Measurements from ENCODE around the gene OR1F1.
A peak's percentile ranks its signal among the peaks of the same experiment; 100 is the strongest.
"Not testable (repeated sequence)": the region's sequence is repeated elsewhere in the genome, so short reads cannot be mapped to it uniquely, and the experiment has no call there.

The OR1F1 gene

DNA sequence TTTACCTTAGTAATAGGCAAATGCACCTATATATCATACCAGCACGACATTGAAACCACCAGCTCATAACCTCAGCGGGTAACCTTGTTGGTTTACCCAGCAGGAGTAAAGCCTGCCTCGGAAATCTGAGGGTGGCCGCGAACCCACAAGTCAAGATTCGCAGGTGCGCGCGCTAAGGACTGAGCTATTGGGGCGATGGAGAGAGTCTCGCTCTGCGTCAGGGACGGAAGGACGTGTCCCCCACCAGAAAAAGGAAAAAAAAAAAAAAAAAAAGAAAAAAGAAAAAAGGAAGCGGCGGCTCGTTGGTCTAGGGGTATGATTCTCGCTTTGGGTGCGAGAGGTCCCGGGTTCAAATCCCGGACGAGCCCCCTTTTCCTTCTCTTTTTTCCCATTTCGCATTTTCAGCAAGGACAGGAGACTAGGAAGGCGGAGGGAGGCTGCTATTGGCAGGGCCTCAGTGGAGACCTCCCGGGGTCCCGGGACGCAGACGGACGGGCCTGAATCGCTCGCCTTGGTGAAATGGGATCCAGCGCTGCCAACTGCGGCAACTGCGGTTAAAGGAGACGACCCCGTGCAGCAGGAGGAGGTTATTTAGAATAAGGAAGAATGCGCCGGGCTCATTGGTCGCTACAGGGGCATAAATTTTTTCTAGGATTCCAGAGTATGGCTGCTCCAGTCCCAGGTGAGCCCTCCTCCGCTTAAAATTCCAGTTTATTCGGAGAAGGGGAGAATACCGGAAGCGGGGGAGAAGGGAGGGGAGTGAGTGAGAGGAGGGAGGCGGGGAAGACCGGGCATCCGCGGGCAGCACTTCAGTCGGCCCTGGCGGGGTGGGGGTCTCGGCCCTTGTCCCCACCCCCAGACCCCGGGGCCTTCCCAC, at the start of gene OR1F1:
Gene OR1F1 (plus strand): TSS at position 407 of the 877 bp plus-strand sequence.
- DNase-seq, result no peak

DNA sequence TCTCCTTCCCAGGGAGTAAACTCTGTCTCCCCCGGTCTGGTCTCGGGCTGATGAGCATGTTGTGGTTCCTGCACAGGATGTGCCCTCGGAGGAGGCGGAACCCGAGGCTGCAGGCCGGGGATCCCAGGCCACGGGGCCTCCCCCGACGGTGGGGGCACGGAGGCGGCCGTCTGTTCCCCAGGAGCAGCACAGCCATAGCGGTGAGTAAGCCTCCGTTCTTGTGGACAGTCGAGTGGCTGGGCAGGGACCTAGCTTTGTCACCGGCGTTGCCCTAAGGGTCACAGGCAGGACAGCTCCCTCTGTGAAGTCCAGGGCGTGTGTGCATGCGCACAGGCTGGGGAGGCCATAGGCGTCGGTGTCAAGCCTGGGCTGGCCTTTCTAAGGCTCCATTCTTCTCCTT, 49.7 kb upstream of the OR1F1 start:
- DNase-seq, result no peak

DNA sequence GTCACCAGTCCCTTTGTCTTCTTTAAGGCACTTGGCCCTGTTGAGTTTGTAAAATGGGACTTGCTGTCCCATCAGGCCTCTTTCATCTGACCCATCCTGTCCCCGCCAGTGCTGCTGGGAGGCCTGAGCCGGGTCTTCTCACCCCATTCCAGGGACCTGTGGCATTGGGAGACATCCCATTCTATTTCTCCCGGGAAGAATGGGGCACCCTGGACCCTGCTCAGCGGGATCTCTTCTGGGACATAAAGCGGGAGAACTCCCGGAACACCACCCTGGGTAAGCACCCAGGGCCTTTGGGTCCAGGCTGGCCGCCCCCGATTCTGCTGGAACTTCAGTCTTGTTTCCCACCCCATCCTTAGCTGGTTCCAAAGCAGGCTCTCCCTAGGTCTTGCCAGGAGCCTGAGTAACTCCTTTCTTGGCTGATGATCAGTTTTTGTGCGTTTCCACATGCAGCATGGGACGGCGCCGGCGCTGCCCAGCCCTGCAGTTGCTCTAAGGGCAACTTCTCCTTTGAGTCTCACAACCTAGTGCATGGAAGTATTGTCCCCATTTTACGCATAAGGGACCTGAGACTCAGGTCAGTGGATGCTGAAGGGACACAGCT, 49.1 kb upstream of the OR1F1 start:
- no peak for DNase-seq

DNA sequence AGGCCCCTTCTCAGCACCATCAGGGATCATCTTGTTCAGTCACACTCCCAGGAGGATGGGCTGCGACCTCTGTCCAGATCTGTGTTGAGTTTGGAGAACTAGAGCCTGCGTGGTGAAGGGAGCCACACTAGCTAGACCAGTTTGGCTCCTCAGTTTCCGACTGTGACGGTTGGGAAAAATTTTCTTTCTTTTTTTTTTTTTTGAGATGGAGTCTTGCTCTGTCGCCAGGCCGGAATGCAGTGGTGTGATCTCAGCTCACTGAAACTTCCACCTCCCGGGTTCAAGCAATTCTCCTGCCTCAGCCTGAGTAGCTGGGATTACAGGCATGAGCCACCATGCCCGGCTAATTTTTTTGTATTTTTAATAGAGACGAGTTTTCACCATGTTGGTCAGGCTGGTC, 48.4 kb upstream of the OR1F1 start:
- DNase-seq, result not testable (repeated sequence)

DNA sequence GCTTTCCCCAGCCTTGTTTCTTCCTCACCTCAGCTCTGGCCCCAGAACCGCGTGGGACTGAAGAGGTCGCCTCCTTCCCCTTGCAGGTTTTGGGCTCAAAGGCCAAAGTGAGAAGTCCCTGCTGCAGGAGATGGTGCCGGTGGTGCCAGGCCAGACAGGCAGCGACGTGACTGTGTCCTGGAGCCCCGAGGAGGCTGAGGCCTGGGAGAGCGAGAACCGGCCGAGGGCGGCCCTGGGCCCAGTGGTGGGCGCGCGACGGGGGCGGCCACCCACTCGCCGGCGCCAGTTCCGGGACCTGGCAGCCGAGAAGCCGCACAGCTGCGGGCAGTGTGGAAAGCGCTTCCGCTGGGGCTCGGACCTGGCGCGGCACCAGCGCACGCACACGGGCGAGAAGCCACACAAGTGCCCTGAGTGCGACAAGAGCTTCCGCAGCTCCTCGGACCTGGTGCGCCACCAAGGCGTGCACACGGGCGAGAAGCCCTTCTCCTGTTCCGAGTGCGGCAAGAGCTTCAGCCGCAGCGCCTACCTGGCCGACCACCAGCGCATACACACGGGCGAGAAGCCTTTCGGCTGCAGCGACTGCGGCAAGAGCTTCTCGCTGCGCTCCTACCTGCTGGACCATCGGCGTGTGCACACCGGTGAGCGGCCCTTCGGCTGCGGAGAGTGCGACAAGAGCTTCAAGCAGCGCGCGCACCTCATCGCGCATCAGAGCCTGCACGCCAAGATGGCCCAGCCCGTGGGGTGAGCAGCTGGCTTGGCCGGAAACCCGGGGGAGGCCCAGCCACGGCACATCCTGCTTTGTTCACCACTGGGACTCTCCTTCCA, 47.2 kb upstream of the OR1F1 start:
- DNase-seq, result no peak

DNA sequence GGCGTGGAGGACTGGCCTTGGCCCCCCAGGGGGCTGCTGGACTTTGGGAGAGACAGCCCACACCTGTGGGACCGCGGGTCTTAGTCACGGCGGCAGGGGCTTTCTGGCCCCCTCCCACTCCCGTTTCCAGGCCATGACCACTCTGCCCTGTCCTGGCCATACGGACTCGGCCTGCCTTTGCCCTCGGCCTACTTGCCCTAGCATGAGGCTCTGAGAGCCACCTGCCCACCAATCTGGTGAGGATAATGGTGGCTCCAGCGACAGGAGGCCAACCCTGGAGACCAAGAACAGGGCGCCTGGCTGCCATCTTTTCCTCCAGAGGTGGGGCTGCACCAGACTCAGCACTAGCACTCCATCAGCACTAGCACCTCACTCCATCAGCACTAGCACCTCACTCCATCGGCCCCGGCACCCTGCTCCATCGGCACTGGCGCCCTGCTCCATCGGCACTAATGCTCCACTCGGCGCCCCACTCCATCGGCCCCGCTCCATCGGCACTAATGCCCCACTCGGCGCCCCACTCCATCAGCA, 46.2 kb upstream of the OR1F1 start:
- DNase-seq, result no peak

DNA sequence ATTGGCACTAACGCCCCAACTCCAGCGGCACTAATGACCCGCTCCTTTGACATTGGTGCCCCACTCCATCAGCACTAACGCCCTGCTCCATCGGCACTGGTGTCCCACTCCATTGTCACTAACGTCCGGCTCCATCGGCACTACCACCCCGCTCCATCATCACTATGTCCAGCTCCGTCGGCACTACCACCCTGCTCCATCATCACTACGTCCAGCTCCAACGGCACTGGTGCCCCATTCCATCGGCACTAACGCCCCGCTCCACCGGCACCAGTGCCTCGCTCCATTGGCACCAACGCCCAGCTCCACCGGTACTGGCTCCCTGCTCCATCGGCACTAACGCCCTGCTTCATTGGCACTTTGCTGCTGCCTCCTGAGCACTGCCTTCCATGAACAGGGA, 45.7 kb upstream of the OR1F1 start:
- DNase-seq, result no peak

DNA sequence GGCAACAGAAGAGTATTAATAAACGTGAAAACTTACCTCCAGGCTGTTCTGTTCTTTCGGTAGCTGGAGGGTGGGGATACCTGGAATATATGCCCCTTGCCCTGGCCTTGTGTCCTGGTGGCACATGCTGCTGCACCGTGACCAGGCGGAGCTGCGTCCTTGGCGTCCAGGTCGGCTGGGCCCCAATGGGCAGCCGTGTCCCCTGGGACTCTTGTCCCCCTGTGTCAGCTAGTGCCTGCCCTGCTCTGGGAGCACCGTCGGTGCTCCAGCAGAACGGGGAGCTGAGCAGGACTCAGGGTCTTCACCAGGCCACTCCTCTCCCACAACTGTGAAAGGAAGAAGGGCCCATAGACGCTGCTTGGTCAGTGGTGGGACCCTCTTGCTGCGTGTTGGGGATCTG, 45.2 kb upstream of the OR1F1 start:
- DNase-seq, result no peak

DNA sequence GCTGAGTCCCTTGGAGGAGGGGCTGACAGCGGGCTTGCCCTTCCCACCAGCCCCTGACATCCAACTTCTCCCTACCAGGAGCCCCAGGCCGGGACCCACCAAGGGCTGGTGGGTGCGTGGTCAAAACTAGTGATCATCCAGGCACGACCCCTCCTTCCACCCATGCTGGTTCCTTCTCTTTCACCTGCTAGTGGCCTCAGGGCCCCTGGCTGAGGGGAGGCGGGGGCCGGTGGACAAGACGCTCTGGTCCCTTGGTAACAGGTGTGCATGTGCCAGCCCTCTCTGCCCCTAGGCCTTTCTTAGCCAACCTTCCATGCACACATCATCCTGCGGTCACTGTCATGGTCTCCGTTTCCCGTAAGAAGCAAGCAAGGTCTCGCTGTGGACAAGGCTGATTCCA, 44.8 kb upstream of the OR1F1 start:
- no peak for DNase-seq

DNA sequence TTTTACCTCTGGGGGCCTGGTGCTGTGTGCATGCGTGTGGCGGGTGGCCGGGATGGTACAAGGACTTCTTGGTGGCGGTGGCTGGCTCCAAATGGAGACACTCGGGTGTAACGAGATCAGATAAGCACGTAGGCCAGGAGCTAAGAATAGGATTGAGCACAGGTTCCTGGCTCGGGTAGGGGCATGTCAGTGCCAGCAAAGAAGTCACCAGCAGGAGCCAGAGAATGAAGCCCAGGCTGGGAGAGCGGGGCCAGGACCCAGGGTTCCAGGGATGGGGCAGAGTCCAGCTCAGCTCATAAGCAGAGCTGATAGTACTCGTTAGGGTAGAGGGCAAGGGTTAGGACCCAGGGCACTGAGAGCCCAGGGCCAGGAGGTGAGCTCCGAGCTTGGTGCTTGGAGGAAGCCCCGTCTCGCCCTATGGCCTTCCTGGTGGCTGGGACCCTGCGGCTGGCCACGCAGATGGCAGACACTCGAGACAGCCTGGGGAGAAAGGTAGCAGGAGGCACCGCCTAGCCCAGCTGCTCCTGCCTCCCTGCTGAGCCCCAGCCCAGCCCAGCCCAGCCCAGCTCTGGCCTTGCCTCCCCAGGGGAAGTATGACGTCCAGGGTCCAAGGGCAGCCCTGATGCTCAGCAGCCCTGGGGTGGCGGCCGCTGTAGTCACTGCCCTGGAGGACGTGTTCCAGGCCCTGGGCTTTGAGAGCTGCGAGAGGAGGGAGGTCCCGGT, 44.2 kb upstream of the OR1F1 start:
- peak; percentile 36 for DNase-seq

DNA sequence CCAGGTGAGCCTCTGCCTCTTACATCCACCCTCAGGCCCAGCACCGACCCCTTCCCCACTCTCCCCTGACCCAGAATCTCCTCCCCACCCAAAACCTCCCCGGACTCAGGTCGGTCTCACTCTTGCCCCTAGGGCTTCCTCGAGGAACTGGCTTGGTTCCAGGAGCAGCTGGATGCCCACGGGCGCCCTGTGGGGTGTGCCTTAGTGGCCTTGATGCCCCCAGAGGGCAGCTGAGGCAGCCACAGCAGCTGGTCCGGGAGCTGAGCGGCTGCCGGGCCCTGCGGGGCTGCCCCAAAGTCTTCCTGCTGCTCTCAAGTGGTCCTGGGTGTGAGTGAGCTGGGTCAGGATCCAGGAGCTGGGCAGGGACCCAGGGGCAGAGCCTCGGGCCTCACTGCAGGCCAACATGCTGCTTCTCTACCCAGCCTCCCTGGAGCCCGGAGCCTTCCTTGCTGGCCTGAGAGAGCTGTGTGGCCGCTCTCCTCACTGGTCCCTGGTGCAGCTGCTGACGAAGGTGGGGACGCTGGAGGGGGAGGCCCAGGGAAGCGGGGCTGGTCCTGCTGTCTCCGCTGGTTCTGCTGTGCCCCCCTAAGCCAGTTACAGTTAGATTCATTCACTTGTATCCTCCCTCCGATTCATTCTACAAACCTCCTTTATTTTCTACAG, 43.6 kb upstream of the OR1F1 start:
- DNase-seq, result peak; percentile 29

DNA sequence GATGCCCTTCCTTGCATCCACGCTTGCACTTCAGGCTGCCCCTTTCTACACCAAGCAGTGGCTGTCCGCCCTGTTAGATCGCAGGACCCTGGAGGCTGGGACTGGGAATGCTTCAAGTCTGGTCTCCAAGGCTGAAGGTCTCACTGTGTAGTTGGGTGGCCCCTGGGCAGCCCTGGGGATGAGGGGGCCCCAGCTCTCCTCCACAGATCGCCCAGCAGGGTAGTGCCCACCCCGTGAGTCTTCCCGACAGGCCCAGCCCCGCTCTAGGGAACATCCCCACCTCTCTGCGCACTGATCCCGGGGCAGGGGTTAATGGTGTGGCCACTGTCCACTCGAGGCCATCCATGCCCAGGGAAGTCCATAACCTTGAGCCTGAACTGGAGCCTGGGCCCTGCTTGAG, 42.9 kb upstream of the OR1F1 start:
- DNase-seq, result peak; percentile 35

DNA sequence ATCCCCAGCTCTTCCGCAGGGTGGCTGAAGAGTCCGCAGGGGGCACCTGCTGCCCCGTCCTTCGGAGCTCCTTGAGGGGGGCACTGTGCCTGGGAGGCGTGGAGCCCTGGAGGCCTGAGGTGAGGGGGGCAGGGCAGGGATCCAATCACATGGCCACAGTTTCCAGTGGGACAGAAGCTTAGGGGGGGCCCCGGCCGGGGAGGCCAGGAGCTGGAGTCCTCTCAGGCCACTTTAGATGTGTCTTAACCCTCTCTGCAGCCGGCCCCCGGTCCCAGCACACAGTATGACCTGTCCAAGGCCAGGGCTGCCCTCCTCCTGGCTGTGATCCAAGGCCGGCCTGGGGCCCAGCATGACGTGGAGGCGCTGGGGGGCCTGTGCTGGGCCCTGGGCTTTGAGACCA, 42.3 kb upstream of the OR1F1 start:
- DNase-seq, result peak; percentile 39

DNA sequence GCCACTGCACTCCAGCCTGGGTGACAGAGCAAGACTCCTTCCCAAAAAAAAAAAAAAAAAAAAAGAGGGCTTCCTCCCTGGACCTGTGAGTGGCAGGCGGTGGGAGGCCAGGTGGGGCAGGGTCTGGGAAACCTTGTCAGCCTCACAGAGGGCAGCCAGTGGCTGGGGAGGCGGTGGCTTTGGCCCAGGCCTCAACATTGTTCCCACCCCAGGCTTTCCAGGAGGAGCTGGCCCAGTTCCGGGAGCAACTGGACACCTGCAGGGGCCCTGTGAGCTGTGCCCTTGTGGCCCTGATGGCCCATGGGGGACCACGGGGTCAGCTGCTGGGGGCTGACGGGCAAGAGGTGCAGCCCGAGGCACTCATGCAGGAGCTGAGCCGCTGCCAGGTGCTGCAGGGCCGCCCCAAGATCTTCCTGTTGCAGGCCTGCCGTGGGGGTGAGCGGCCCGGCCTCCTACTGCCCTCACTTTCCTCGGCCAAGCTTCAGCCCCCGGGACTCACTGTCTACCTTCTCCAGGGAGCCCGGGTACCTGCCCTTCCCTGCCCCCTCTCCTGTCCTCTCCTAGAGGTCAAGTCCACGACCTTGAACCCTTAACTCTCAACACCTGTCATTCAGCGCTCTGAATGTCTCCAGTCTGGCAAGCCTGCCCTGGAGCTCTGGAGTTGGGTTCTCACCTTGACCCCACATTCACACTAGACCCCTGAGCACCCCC, 40.8 kb upstream of the OR1F1 start:
- DNase-seq, result peak; percentile 37

DNA sequence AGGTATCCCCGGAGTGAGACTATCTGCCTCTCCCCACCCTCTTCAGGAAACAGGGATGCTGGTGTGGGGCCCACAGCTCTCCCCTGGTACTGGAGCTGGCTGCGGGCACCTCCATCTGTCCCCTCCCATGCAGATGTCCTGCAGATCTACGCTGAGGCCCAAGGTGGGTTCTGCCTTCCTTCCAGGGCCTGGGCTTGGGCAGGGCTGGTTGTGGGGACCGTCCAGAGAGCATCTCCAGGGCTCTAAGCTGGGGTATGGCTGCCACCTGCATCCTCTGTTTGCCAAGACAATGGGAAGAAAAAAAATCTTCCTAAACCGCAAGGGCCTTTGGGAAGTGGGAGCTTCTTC, 40.3 kb upstream of the OR1F1 start:
- DNase-seq, result no peak

DNA sequence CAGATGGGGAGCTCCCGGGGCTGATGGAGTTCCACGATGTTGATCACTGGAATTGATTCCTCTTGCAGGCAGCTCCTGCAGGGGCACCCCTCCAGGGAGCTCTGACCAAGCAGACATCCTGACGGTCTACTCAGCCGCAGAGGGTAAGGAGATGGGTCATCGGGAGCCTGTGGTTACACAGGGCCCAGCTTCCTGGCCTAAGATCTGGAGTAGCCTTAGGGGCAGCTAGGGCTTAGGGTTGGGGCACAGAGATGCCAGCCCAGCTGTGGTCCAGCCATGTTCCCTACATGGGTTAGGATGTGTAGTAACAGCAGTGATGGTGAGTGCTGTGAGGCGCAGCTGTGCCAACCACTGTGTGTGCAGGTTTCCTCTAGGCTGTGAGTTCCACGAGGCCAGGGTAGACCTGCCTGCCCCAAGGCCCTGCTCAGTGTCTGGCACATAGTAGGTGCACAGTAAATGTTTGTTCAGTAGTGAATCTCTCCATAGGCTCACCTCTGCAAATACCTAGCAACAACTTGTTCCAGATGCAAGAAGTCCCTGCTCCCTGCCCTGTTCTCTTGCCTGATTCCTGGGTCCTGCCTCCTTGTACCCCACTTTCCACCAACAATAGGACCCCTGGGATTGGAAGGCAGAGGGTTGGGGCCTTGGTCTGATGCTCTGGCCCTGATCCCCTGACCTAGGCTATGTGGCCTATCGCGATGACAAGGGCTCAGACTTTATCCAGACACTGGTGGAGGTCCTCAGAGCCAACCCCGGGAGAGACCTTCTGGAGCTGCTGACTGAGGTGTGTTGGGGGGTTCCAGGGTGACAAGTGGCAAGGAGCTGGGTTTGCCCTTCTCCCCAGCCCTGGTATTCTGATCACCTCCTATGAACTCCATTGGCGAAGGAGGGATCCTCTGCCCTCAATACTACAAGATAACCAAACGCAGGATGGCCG, 39.5 kb upstream of the OR1F1 start:
- peak; percentile 38 for DNase-seq

DNA sequence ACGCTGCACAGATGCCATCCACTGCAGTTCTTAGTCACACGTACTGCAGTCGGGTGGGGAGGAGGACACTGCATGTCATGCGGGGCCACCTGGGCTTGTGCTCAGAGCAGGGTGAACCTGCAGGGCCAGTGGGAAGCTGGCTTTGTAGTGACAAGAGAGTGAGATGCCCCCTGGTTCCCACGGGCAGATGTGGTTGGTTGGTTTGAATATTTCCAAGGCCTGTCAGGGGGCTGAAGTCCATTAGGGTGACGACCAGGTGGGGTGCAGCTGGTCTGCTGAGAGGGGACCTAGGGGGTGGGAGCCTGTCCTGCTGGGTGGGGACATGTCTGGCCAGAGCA, 38.8 kb upstream of the OR1F1 start:
- DNase-seq, result no peak

DNA sequence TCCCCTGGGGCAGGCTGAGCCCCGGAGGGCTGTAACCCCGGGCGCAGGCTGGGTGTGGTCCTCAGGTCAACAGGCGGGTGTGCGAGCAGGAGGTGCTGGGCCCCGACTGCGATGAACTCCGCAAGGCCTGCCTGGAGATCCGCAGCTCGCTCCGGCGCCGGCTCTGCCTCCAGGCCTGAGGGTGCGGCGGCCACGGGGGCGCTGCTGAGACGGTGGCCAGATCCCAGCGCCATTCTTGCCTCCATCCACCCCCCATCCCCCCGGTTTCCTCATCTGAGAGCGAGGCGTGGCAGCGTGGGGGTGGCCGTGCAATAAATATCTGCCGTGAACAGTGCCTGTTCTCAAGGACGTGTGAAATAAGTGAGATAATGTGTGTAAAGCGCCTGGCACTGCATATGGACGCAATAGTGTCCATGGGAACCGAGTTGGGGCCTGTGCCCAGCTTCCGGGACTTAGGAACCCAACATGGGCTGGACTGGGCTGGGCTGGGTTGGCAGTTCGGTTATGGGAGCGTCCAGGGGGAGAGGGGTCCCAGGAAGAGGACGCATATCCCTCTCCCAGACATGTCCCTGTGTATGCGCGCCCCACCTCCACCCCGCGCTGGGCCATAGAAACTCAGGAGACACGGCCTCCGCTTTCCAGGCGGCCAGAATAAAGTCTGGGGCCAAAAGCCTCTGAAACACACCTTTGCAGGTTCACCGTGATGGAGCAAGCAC, 38.2 kb upstream of the OR1F1 start:
- peak; percentile 80 for DNase-seq

DNA sequence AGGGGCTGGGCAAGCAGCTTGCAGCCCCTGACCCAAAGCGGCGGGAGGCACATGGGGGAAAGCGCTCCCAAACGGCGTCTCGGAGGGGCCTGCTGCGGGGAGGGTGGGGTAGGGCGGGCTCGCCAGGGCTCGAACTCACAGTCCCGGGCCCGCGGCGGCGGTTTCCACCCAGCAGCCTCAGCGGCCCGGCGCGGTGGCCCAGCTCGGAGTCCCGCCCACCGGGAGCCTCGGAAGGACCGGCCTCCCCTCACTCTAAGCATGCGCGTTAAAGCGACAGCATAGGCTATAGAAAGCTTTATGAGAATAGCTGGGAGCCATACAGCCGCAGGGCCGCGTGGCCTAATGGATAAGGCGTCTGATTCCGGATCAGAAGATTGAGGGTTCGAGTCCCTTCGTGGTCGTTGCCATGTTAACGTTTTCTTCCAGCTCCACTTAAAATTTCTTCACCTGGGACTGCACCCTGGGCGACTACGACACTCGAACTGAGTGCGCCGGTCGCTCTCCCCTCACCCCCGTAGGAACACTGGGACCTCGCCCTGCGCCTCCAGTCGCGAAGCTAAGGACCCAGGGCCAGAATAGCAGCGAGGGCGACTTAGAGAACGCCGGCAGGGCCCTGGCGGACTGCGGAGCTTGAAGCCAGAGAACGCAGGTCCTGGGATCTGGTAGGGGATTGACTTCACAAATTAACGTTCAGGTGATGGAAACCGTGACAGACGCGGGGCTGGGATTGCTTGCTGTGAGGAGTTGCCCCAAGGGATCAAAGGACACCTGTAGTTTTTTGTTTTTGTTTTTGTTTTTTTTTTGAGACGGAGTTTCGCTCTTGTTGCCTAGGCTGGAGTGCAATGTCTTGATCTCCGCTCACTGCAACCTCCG, 37.4 kb upstream of the OR1F1 start:
- DNase-seq, result peak; percentile 100
